NCI-H1048 (cell line): ENCODE results near the gene SLC9A5.

ENCODE experiments used
- DNase-seq: peaks from one replicate; lab custom pipeline; 2025; lab: John Stamatoyannopoulos, UW

Gene SLC9A5

GRCh38 chr16:67241008-67241900 is 7.5 kb upstream of the SLC9A5 start:
- no peak for DNase-seq

DNA sequence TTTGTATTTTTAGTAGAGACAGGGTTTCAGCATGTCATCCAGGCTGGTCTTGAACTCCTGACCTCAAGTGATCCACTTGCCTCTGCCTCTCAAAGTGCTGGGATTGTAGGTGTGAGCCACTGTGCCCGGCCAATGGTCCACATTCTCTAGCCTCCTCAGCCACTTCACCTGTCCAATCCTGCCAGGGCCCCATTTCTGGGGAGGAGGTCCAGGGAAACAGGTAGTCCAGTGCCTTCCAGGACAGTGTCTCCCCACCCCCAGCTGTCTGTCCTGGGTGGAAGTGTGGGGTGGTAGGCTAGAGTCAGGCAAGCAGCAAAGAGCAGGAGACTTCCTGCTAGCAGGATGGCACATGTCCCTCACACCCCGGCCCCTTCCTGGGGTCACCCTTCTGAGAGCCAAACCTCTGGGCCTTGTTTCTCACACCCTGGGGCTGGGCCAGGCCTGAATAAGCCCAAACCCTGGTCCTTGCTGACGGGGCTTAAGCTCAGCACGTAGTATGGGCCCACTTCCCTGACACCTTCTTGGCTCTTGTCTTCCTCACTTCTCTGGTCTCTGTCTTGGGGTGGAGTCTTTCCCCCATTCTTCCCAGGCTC is 6.5 kb upstream of the SLC9A5 start:
- no peak for DNase-seq

DNA sequence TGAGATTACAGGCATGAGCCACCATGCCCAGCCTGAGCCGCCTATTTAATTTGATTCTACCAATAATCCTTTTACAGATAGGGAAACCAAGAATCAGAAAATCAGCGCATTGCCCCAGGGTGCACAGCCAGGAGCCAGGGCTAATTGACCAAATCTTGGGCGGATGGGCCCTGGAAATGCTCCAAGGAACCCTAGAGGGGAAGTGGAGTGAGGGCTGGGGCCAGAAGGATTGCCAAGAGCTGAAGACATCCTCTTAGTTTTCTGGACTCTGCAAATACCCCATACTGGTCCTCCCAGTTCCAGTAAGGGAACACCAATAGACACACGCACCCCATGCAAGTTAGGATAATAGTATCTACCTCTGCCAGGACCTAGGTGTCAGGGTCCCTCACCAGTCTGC is 5.3 kb upstream of the SLC9A5 start:
- DNase-seq = no peak

- DNase-seq = no peak
These were observed 4.2 kb upstream of the SLC9A5 start for GRCh38 chr16:67244387-67245185.

DNA sequence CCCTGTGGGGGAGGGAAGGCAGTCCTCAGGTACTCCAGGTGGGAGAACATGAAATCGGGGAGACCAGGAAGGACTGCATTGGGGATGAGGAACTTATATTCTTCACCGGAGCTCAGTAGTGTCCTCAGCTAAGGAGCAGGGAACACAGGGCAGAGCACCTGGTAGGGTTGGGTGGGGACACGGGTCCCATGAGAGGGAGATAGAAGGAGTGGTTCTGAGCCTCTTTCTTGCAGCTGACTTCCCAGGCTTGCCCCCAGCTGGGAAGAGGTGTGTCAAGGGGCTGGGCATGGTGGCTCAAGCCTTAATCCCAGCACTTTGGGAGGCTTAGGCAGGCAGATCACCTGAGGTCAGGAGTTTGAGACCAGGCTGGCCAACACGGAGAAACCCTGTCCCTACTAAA is 3.6 kb upstream of the SLC9A5 start:
- DNase-seq = no peak

- DNase-seq = no peak
These were observed 3.1 kb upstream of the SLC9A5 start for GRCh38 chr16:67245674-67246080.

DNA sequence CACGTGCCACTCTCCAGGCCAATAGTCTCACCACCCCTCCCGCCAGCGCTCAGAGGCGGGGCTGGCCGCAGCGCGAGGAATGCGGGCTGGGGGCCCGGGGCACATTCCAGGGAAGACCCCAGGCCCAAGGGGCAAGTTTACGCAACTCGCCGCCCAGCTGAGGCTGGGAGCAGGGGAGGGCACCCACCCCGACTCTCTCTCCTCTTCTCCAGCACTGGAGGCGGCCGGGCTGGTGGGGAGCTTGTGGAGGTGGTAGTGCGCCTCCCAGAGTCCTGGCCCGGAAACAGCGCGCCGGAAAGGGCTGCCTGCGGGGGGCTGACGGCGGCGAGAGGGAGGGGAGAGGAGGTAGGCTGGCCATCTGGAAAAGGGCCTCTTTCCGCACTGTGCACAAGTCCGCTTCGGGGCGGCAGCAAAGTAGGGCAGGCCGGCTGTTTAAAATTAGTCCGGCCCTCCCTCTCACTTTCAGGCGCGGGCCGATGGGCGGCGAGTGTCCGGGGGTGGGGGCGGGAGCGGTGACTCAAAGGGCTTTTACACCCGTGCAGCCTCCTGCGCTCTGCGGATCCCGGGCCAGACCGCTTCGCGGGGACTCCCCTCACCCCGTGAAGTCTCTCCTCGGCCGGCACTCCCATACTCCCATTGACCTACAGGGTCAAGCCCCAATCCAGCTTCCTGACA is 2.6 kb upstream of the SLC9A5 start:
- DNase-seq = peak; percentile 3

DNA sequence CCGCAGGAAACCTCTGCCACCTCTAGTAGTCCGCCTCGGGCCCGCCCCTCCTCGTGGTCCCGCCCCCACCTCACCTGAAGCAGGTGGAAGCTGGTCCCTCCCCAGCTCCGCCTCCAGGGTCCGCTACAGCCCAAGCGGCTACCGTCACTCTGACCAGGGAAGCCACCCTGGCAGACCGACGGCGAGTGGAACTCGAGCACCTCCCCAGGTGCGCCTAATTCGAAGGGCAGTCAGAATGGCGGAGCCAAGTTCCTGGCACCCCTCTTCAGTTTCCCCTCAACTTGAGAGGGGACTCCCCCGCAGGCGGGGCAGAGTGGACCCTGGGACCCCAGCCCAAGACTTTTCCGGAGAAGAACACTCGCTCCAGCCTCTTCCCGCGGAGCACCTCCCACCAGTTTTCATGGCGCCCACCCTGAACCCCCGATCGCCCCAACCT is 2.0 kb upstream of the SLC9A5 start:
- no peak for DNase-seq

DNA sequence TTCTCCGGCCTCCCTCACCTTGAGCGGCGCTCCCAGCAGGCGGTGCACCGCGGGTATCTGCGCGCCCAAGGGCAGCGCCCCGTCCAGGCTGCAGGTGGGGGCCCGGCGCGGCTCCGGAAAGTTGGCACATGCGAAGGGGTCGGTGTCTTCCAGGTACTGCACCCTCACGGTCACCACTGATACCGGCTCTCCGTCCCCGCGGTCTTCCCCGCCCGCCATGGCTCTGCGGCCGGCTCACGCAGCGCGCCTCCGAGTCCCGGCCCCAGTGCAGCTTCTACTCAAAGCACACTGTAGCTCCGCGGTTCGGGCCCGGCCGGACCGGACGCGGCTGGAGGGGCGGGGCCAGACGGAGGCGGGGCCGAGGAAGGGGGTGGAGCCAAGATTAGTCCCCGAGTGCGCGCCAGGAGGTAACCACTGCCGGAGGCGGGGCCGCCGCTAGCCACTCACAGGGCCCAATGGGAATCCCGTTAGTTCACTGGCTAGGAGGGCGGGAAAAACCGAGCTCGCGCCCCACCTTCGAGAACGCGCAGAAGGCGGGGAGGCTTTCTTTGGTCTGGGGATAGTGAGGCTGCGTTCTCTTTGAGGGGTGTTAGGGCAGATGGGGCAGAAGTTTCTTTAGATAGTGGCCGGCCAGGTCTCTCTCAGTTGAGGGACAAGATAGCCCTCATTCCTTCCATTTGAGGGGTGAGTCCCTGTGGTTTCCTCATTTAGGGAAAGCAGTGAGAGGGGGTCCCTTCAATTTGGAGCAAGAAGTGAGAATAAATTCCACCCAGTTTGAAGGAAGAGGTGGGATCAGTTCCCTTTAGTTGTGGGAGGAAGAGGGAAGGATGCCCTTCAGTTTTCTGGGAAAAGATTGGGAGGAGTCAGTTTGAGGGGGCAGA is 1.3 kb upstream of the SLC9A5 start, which contains the start of gene FHOD1:
FHOD1 (minus strand) TSS at position 290 of the 881 bp plus-strand sequence; CDS start at position 219, 71 bp downstream.
- DNase-seq = peak; percentile 22

DNA sequence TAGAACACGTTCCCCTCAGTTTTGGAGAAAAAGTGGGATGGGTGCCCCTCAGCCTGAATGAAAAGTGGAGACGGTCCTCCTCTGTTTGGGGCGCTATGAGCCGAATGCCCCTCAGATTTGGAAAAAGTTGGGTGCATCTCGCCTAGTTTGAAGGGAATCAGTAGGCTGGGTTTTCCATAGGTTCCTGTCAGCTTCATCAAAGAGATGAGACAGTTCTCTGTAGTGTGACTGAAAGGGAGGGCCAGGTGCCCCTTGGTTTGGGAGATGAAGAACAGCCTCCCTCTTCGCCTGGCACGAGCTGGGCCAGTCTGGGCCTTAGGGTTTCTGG is 742 bp upstream of the SLC9A5 start:
- no peak for DNase-seq

- DNase-seq = no peak
These were observed 632 bp downstream of the SLC9A5 start for GRCh38 chr16:67249178-67250044.

GRCh38 chr16:67250045-67250327 is 1.2 kb downstream of the SLC9A5 start:
- DNase-seq = no peak

DNA sequence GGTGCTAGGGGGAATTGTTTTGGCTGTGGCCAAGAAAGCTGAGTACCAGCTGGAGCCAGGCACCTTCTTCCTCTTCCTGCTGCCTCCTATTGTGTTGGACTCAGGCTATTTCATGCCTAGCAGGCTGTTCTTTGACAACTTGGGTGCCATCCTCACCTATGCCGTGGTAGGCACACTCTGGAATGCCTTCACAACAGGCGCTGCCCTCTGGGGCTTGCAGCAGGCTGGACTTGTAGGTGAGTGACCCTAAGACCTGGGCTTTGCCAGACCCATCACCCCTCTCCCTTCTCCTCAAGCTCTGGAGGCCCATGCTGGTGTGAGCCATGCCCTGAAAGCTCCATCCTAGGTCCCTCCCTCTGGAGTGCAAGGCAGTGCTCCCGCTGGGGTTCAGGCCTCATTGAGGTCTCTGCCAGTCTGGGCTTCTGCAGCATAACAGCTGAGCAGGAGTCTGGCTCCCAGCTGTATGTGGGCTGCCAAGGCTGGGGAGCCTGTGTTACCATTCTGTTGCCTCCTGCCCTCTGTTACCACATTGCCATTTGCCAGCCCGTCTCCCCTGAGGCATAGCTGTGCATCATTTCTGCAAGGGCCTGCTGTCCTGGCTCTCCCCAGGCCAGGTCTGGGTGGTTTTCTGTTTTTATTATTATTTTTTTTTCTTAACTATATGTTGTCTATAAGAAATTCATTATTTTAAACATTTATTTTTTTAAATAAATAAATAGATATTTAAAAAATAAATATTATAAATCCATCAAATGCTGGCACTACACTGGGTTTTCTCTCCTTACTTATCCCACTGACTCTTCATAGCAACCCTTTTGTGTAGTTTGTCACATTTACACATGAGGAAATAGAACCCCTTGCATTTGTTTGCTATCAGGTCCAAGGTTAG is 4.1 kb downstream of the SLC9A5 start:
- no peak for DNase-seq

DNA sequence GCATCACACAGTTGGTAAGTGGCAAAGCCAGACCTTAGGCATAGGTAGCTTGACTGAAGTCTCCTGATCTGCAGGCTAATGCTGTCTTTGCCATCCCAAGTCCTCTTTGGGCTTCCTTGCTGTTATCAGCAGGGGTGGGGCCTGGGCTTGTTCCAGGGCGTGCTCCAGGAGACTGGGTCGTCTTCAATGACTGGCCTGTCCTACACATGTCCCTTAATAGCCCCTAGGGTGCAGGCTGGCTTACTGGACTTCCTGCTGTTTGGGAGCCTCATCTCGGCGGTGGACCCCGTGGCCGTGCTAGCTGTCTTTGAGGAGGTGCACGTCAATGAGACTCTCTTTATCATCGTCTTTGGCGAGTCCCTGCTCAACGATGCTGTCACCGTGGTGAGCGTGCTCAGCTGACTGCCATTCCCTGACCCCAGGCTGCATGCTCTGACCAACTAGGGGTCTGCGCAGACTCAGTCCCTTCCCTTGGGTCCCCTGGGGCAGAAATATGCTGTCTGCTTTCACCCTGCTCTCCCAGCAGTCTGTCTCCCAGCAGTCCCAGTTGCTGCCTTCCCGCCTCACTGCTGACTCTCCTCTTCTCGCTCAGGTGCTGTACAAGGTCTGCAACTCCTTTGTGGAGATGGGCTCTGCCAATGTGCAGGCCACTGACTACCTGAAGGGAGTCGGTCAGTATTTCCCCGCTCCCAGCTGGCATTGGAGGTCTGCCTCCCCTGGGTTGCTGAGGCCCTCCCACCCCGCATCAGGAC is 6.2 kb downstream of the SLC9A5 start:
- no peak for DNase-seq

- DNase-seq = no peak
These were observed 6.9 kb downstream of the SLC9A5 start for GRCh38 chr16:67255553-67256221.

GRCh38 chr16:67256701-67257230 is 8.0 kb downstream of the SLC9A5 start:
- DNase-seq = no peak

- DNase-seq = no peak
These were observed 8.8 kb downstream of the SLC9A5 start for GRCh38 chr16:67257486-67258160.
